GM12874 (cell line): ENCODE data around the gene NAB2.

Experiments
- TF ChIP-seq, protein P1 (sequence below): IDR thresholded peaks from 2 replicates; pipeline ENCODE4 v1.5.1; 2011; ENCODE audit warnings: low read depth, mild to moderate bottlenecking, control low read depth, low read length, moderate library complexity; ENCODE audit not compliant: insufficient read depth

Gene NAB2

DNA sequence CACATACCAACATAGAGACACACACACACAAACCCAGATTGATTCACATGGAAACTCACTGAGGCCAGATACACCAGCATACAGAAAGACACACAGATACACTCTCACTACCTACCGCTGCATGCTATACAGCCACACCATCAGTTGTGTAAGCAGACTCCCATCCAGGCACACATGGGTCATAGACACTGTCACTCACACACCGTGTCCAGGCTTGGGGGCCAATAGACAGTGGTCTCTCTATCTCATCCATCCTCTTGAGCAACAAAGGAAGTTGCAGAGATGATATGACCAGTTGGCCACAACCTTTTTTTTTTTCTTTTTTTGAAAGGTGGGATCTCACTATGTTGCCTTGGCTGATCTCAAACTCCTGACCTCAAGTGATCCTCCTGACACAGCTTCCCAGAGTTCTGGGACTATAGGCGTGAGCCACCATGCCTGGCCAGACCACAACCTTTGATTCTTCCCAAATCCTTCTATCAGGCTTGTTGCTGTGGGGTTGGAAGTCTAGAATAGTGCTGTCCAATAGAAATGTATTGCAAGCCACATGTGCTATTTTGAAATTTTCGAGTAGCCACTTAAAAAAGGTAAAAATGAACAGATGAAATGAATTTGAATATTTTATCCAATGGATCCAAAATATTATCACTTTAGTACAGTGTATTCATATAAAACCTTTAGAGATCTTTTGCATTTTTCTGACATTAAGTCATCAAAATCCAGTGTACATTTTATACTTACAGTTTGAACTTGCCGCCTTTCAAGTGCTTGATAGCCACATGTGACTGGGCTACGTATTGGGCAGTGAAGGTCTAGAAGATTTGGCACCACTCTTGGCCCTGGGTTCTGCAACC, 51.1 kb downstream of the NAB2 start:
- TF ChIP-seq, protein P1, sequence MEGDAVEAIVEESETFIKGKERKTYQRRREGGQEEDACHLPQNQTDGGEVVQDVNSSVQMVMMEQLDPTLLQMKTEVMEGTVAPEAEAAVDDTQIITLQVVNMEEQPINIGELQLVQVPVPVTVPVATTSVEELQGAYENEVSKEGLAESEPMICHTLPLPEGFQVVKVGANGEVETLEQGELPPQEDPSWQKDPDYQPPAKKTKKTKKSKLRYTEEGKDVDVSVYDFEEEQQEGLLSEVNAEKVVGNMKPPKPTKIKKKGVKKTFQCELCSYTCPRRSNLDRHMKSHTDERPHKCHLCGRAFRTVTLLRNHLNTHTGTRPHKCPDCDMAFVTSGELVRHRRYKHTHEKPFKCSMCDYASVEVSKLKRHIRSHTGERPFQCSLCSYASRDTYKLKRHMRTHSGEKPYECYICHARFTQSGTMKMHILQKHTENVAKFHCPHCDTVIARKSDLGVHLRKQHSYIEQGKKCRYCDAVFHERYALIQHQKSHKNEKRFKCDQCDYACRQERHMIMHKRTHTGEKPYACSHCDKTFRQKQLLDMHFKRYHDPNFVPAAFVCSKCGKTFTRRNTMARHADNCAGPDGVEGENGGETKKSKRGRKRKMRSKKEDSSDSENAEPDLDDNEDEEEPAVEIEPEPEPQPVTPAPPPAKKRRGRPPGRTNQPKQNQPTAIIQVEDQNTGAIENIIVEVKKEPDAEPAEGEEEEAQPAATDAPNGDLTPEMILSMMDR, result no peak

DNA sequence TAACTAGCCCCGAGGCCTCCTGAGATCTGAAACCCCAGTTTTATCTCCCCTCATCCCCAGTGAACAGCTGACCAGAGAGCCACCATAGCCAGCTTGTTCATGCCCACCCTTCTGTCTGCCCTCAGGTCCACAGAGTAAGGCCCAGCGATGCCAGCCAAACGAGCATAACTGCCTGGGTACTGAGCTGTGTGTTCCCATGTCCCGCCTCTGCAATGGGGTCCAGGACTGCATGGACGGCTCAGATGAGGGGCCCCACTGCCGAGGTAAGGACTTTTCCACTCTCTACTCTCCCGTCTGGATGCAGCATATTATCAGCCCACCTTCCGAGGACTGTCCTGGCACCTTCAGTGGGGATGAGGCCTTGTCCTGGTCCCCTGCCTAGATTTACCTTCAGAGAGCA, 52.3 kb downstream of the NAB2 start:
- TF ChIP-seq, protein P1, result no peak

- TF ChIP-seq, protein P1, result no peak
Measured at GRCh38 chr12:57142121-57142520, 53.2 kb downstream of the NAB2 start.

DNA sequence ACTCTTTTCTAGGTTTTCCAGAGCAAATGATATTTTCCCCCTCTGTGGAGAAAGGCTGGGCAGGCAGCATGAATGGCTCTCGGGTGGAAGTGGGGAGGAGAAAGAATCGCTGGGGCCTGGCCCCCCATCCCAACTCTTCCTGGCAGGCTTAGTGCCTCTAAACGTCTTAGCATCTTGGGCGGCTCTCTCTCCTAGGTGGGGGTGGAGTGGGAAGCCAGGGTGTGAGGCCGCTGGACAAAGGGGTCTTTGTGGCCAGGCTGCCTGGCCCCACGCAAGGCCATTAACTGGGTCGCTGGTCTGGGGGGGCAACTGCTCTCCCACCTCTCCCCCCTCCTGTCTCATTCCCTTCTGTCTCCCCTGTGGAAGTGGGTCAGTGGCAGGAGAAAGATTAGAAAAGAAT, 53.8 kb downstream of the NAB2 start:
- TF ChIP-seq, protein P1, result no peak

DNA sequence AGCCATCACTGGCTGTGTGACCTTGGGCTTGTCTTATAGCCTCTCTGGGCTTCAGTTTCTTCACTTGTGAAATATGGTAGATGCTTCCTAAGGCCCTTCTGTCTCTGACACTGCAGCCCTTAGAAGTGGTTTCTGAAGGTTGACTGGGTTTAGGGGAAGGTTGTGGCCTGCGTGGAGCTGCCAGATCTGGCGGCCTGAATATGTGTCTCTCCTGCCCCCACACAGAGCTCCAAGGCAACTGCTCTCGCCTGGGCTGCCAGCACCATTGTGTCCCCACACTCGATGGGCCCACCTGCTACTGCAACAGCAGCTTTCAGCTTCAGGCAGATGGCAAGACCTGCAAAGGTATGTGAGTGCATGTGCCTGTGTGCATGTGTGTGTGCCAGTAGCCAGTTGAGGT, 54.5 kb downstream of the NAB2 start:
- TF ChIP-seq, protein P1, result no peak
